Heart right ventricle (tissue), 16 donors: Measurements from ENCODE around the gene GRM7. TPM values are rescaled to one million over a fixed set of nuclear protein-coding genes. Genes with fewer than 3 reads are reported as not detected.

ENCODE experiments used
- ATAC-seq, 8 donors: fragments of 200-7000 bp; cut with Tn5 transposase; one replicate each; pipeline ENCODE4 v1.9.1; 2020; ENCODE audit warnings: mild to moderate bottlenecking in 8 of 8, moderate library complexity in 8 of 8, moderate number of reproducible peaks in 1 of 8
- DNase-seq, 2 donors: peaks; one replicate each; pipeline ENCODE4 v3.0.0-alpha.2; 2020
- H3K27ac ChIP-seq, 10 donors: fragments of 200-600 bp; sonication (generic) in 2 of 10; one replicate each; pipeline versions ENCODE4 v1.5.0 to v1.8.0; 2020 to 2022; ENCODE audit warnings: mild to moderate bottlenecking in 3 of 10
- H3K27me3 ChIP-seq, 7 donors: fragments of 200-600 bp; one replicate each; pipeline ENCODE4 v1.8.0; 2021 to 2022; ENCODE audit warnings: mild to moderate bottlenecking in 2 of 7
- H3K36me3 ChIP-seq, 9 donors: fragments of 200-600 bp; sonication (generic) in 1 of 9; one replicate each; pipeline versions ENCODE4 v1.5.0 to v1.8.0; 2020 to 2022; ENCODE audit warnings: mild to moderate bottlenecking in 2 of 9
- H3K4me1 ChIP-seq, 9 donors: fragments of 200-600 bp; sonication (generic) in 1 of 9; one replicate each; pipeline versions ENCODE4 v1.5.0 to v1.8.0; 2020 to 2022; ENCODE audit warnings: mild to moderate bottlenecking in 4 of 9
- H3K4me3 ChIP-seq, 10 donors: fragments of 200-600 bp; sonication (generic) in 2 of 10; one replicate each; pipeline versions ENCODE4 v1.5.0 to v1.8.0; 2020 to 2022; ENCODE audit warnings: mild to moderate bottlenecking in 7 of 10, moderate library complexity in 2 of 10
- H3K9me3 ChIP-seq, 11 donors: fragments of 200-600 bp in 10 of 11; sonication (generic) in 2 of 11; one replicate each; pipeline versions ENCODE4 v1.5.0 to v1.8.0; 2013 to 2022; ENCODE audit warnings: mild to moderate bottlenecking in 2 of 11, control low read depth in 1 of 11, moderate library complexity in 1 of 11
- CTCF ChIP-seq, 9 donors: fragments of 200-600 bp; sonication (generic) in 2 of 9; IDR thresholded peaks; one replicate each; pipeline versions ENCODE4 v1.5.0 to v1.8.0; 2021 to 2022; ENCODE audit warnings: antibody characterized with exemption in 9 of 9, mild to moderate bottlenecking in 5 of 9, moderate library complexity in 1 of 9
- WGBS, 2 donors: extraction: QIAGEN DNeasy Blood & Tissue Kit; methylation state at CpG; one replicate each; pipeline ENCODE4 v1.1.7; 2013; ENCODE audit warnings: inconsistent platforms in 1 of 2; 5-methylcytosine and 5-hydroxymethylcytosine counted together
- intact Hi-C, 10 donors: fragments of 100-400 bp; cut with DNase I; formaldehyde crosslinking; loops; one replicate each; pipeline versions ENCODE4 v1.11.1 to v1.14.2; 2022
- polyA plus RNA-seq, 2 donors: library from polyadenylated mRNA; stranded (reverse); fragments of 200-250 nt; gene quantifications; one replicate each; pipeline ENCODE4 v1.2.3, GENCODE V29; 2013
- total RNA-seq, 10 donors: library from RNA; stranded (reverse); fragmentation: NEBNext Ultra II Directional in 3 of 10; extraction: Animal tissue kit (Norgen Biotek cat#: 25700) in 3 of 10; gene quantifications; one replicate each; pipeline versions ENCODE4 v1.2.1 to v1.2.4, GENCODE V29; 2021 to 2023
- donor health status: Arrhythmogenic right ventricular cardiomyopathy.
- donor health status: ischemic (EF 13 %, LVEDD 7.1; RV severe dilation, severe dysfunction).
- donor health status: healthy with polysubstance abuse.
- donor health status: DM: no; HTN: yes; CAD: no.
- donor health status: DM: no; HTN: no; CAD: no.
- donor health status: ischemic (EF 25% LVEDD 6.9; RV normal size, moderate dysfunction).
- donor health status: ischemic (EF 25% LVEDD 5.7; RV mildly dilated, moderate dysfunction).
- donor health status: healthy.
- donor health status: DM: yes; HTN: yes; CAD: no.
- donor health status: Ischemic cardiomyopathy.
- donor health status: ischemic (EF 35%, LVEDD 5.7; RV mildly dilated, moderate dysfunction).
- donor health status: nonischemic (EF 11% LVEDD 7.7; RV severe dilation, severe dysfunction).
- donor health status: DM: yes; HTN: yes; CAD: no.
- donor health status: PGD.
- donor health status: ischemic (EF 29% LVEDD 5.4; RV normal size, mild dysfunction).
- donor health status: nonischemic (EF 23%, LVEDD 6.1; RV moderate dilation, normal function).

GRM7 gene
- total and polyA plus RNA-seq, 12 donors = not detected

- no peak overlapping the region for H3K4me3 ChIP-seq
- no peaks in the 10 kb centered on the region for H3K36me3 ChIP-seq
- no peak for TF ChIP-seq CTCF (IDR thresholded peaks at IDR 0.05)
- WGBS, 2 donors = 85 to 87% methylated on average over 1 of the region's 1 CpG
- ATAC-seq (no peak), DNase-seq (no peak)
- H3K9me3 ChIP-seq = no peaks in the 10 kb centered on the region
- intact Hi-C loops = no loop called here
- H3K27ac ChIP-seq = no peak overlapping the region
- H3K4me1 ChIP-seq = no peaks in the 10 kb centered on the region
- no peaks in the 10 kb centered on the region for H3K27me3 ChIP-seq
These were observed 859.9 kb downstream of the GRM7 start for GRCh38 chr3:7720649-7721297.

GRCh38 chr3:7721869-7722268, 861.0 kb downstream of the GRM7 start:
- 80 to 82% methylated on average over 5 of the region's 5 CpGs for WGBS, 2 donors
- no peak for DNase-seq

GRCh38 chr3:7728566-7729519, 867.9 kb downstream of the GRM7 start:
- intact Hi-C loops = no loop called here

More at GRCh38 chr3:7721869-7722268, 861.0 kb downstream of the GRM7 start:
- no peak overlapping the region for H3K4me3 ChIP-seq
- no peaks in the 10 kb centered on the region for H3K36me3 ChIP-seq
- H3K27ac ChIP-seq = no peak overlapping the region
- intact Hi-C loops = no loop called here
- H3K27me3 ChIP-seq = no peaks in the 10 kb centered on the region
- H3K9me3 ChIP-seq = no peaks in the 10 kb centered on the region
- no peak for ATAC-seq
- TF ChIP-seq CTCF (IDR thresholded peaks at IDR 0.05) = no peak
- H3K4me1 ChIP-seq = no peaks in the 10 kb centered on the region

More at GRCh38 chr3:7728566-7729519, 867.9 kb downstream of the GRM7 start:
- Histone ChIP-seq H3K36me3 (no peaks in the 10 kb centered on the region), H3K9me3 (no peaks in the 10 kb centered on the region), H3K4me3 (no peak overlapping the region), H3K4me1 (no peaks in the 10 kb centered on the region), H3K27ac (no peak overlapping the region), H3K27me3 (peaks cover 0 to 5% (median 0%) of the 10 kb centered on the region in 7 donors)
- WGBS, 2 donors = 86 to 92% methylated on average over 7 of the region's 7 CpGs
- TF ChIP-seq CTCF (IDR thresholded peaks at IDR 0.05) = no peak
- no peak for ATAC-seq
- DNase-seq = no peak
